HL-60 (cell line): ENCODE measurements around the gene PARP1.

Experiments used
- DNase-seq, 2 experiments: peaks; one replicate each; pipeline ENCODE4 v3.0.0-alpha.2; 2010 to 2020; ENCODE audit warnings: low read depth in 1 of 2, low spot score in 1 of 2
- H3K27ac ChIP-seq: fragments of 250-450 bp; sonication (Bioruptor Pico); replicated peaks from 2 replicates; pipeline ENCODE4 v1.5.1; 2020; ENCODE audit warnings: mild to moderate bottlenecking, moderate library complexity
- H3K27me3 ChIP-seq: fragments of 250-450 bp; sonication (Bioruptor Pico); 2 replicates; pipeline ENCODE4 v1.5.1; 2021; ENCODE audit warnings: mild to moderate bottlenecking, moderate library complexity; ENCODE audit not compliant: insufficient read depth, poor library complexity, severe bottlenecking
- H3K4me3 ChIP-seq: replicated peaks from 2 replicates; pipeline ENCODE4 v1.5.1; 2011; ENCODE audit warnings: mild to moderate bottlenecking, control low read depth, low read length; ENCODE audit not compliant: insufficient read depth
- CTCF ChIP-seq: IDR thresholded peaks from one replicate; pipeline ENCODE4 v1.5.1; 2011; ENCODE audit warnings: low read length, control low read depth, inconsistent platforms; ENCODE audit not compliant: insufficient read depth
- GABPA ChIP-seq: IDR thresholded peaks from 2 replicates; pipeline ENCODE4 v1.6.1; 2012; ENCODE audit warnings: low read depth
- POLR2AphosphoS5 ChIP-seq: IDR thresholded peaks from 2 replicates; pipeline ENCODE4 v1.6.1; 2012; ENCODE audit warnings: low read depth
- SPI1 ChIP-seq: IDR thresholded peaks from 2 replicates; pipeline ENCODE4 v1.6.1; 2012; ENCODE audit warnings: low read depth, mild to moderate bottlenecking, borderline replicate concordance
- TF ChIP-seq, protein P1 (sequence below): IDR thresholded peaks from 2 replicates; pipeline ENCODE4 v1.6.1; 2012; ENCODE audit warnings: low read depth; ENCODE audit not compliant: insufficient replicate concordance

Gene PARP1

GRCh38 chr1:226397011-226397926 is 10.6 kb downstream of the PARP1 start:
- Histone ChIP-seq H3K27ac (no peak overlapping the region), H3K4me3 (no peak overlapping the region), H3K27me3 (no peaks in the 10 kb centered on the region)
- DNase-seq, result no peak
- TF ChIP-seq POLR2AphosphoS5 (no peak), CTCF (no peak), SPI1 (no peak), GABPA (no peak)
- TF ChIP-seq, protein P1, sequence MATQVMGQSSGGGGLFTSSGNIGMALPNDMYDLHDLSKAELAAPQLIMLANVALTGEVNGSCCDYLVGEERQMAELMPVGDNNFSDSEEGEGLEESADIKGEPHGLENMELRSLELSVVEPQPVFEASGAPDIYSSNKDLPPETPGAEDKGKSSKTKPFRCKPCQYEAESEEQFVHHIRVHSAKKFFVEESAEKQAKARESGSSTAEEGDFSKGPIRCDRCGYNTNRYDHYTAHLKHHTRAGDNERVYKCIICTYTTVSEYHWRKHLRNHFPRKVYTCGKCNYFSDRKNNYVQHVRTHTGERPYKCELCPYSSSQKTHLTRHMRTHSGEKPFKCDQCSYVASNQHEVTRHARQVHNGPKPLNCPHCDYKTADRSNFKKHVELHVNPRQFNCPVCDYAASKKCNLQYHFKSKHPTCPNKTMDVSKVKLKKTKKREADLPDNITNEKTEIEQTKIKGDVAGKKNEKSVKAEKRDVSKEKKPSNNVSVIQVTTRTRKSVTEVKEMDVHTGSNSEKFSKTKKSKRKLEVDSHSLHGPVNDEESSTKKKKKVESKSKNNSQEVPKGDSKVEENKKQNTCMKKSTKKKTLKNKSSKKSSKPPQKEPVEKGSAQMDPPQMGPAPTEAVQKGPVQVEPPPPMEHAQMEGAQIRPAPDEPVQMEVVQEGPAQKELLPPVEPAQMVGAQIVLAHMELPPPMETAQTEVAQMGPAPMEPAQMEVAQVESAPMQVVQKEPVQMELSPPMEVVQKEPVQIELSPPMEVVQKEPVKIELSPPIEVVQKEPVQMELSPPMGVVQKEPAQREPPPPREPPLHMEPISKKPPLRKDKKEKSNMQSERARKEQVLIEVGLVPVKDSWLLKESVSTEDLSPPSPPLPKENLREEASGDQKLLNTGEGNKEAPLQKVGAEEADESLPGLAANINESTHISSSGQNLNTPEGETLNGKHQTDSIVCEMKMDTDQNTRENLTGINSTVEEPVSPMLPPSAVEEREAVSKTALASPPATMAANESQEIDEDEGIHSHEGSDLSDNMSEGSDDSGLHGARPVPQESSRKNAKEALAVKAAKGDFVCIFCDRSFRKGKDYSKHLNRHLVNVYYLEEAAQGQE, result no peak

DNA sequence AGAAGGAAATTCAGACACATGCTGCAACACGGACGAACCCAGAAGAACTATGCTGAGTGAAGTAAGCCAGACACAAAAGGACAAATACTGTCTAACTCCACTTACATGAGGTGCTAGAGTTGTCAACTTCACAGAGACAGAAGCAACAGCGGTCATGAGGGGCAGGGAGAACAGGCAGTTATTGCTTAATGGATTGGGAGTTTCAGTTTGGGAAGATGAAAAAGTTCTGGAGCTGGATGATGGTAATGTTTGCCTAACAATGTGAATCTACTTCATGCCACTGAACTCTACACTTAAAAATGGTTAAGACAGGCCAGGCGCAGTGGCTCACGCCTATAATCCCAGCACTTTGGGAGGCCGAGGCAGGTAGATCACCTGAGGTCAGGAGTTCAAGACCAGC is 12.1 kb downstream of the PARP1 start:
- Histone ChIP-seq H3K27ac (no peak overlapping the region), H3K4me3 (no peak overlapping the region), H3K27me3 (no peaks in the 10 kb centered on the region)
- TF ChIP-seq POLR2AphosphoS5 (no peak), SPI1 (no peak), CTCF (no peak), GABPA (no peak)
- TF ChIP-seq, protein P1, result no peak
- no peak for DNase-seq

GRCh38 chr1:226394462-226394861 is 13.4 kb downstream of the PARP1 start:
- Histone ChIP-seq H3K27ac (no peak overlapping the region), H3K27me3 (no peaks in the 10 kb centered on the region), H3K4me3 (no peak overlapping the region)
- no peak for TF ChIP-seq CTCF
- TF ChIP-seq POLR2AphosphoS5, result no peak
- no peak for TF ChIP-seq SPI1
- TF ChIP-seq, protein P1, result no peak
- no peak for TF ChIP-seq GABPA
- no peak for DNase-seq
